Limb (tissue), 2 donors: Measurements from ENCODE around the gene CCDC24.

Source experiments
- DNase-seq, 2 donors: peaks; one replicate each; pipeline ENCODE4 v3.0.0-alpha.2; 2016; ENCODE audit errors: extremely low spot score in 2 of 2

CCDC24 gene

DNA sequence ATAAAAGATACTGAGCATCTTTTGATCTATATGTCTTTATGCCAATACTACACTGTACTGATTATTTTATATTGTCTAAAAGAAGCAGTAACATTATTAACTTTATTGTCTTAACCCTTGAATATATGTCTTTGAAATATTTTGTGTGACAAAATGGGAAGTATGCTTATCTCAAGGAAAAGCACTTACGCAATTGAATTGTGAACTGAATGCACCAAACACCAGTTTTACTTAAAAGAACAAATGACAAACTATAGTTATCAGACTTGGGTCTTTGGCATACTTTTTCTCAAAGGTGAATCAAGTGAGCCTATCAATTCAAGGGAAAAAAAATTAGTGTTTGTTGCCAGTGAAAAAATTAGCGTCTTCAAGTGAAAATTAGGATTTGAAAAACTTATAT is 49.0 kb downstream of the CCDC24 start:
- DNase-seq, result no peak

DNA sequence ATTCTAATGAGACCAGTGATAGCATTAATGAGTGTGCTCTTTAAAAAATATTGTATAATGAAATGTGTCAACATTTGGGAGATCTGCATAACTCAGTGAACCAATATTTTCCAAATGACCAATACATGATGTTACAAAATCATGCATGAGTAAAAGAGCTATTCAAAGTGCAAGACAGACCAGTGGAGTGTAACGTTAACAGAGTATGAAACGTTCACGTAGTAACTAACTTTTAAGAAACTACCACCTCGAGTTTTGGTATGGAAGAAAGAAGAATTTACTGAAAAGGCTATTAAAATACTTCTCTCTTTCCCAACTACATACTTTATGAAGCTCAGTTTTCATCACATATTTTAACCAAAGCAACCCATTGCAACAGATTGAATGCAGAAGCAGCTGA is 49.4 kb downstream of the CCDC24 start:
- no peak for DNase-seq

- no peak for DNase-seq
Measured at GRCh38 chr1:44043176-44044070, 52.0 kb downstream of the CCDC24 start.

- no peak for DNase-seq
Measured at GRCh38 chr1:44044071-44044801, 52.8 kb downstream of the CCDC24 start.

- DNase-seq, result no peak
Measured at GRCh38 chr1:44045064-44045463, 53.7 kb downstream of the CCDC24 start.
